Mucosa of stomach (tissue), 1 donor: ENCODE results near the gene TCIRG1.

Source experiments
- H3K27me3 ChIP-seq: one replicate; pipeline ENCODE4 v1.7.0; 2013; ENCODE audit warnings: mild to moderate bottlenecking, low read length; ENCODE audit not compliant: control insufficient read depth, insufficient read depth
- H3K36me3 ChIP-seq: one replicate; pipeline ENCODE4 v1.7.0; 2013; ENCODE audit warnings: low read length; ENCODE audit not compliant: control insufficient read depth, insufficient read depth
- H3K4me1 ChIP-seq: one replicate; pipeline ENCODE4 v1.7.0; 2013; ENCODE audit warnings: mild to moderate bottlenecking, low read length; ENCODE audit not compliant: control insufficient read depth, insufficient read depth
- H3K4me3 ChIP-seq: one replicate; pipeline ENCODE4 v1.7.0; 2013; ENCODE audit warnings: low read length
- H3K9ac ChIP-seq: one replicate; pipeline ENCODE4 v1.7.0; 2013; ENCODE audit warnings: mild to moderate bottlenecking, low read length, moderate library complexity
- H3K9me3 ChIP-seq: one replicate; pipeline ENCODE4 v1.7.0; 2013; ENCODE audit warnings: mild to moderate bottlenecking, low read length, moderate library complexity; ENCODE audit not compliant: control insufficient read depth
- donor health status: Pancreatic carcinoma.

Gene TCIRG1

GRCh38 chr11:68099057-68099456 lies 60.2 kb downstream of the TCIRG1 start:
- Histone ChIP-seq H3K9me3 (no peaks in the 10 kb centered on the region), H3K9ac (no peak overlapping the region), H3K4me1 (peaks cover 15% of the 10 kb centered on the region), H3K27me3 (no peaks in the 10 kb centered on the region), H3K36me3 (no peaks in the 10 kb centered on the region), H3K4me3 (no peak overlapping the region)

GRCh38 chr11:68099474-68100405 lies 60.9 kb downstream of the TCIRG1 start:
- no peaks in the 10 kb centered on the region for H3K27me3 ChIP-seq
- peaks cover 15% of the 10 kb centered on the region for H3K4me1 ChIP-seq
- H3K9ac ChIP-seq, result peak overlapping the region; percentile 15
- H3K9me3 ChIP-seq, result no peaks in the 10 kb centered on the region
- no peaks in the 10 kb centered on the region for H3K36me3 ChIP-seq
- no peak overlapping the region for H3K4me3 ChIP-seq
